Hepatocyte (in vitro differentiated cells): ENCODE data around the gene C4orf50.

Source experiments
- CTCF ChIP-seq: fragments of 200-600 bp; sonication (generic); IDR thresholded peaks from 2 replicates; pipeline ENCODE4 v1.5.1; 2016; ENCODE audit warnings: antibody characterized with exemption, mild to moderate bottlenecking; ENCODE audit not compliant: poor library complexity
- EZH2 ChIP-seq: fragments of 200-600 bp; sonication (generic); IDR thresholded peaks from 2 replicates; pipeline ENCODE4 v1.6.1; 2016; ENCODE audit warnings: antibody characterized with exemption, mild to moderate bottlenecking, borderline replicate concordance
- EZH2phosphoT487 ChIP-seq: fragments of 200-600 bp; sonication (generic); IDR thresholded peaks from one replicate; pipeline ENCODE4 v1.6.1; 2018; ENCODE audit warnings: antibody characterized with exemption, mild to moderate bottlenecking, low read depth, moderate library complexity; ENCODE audit not compliant: unreplicated experiment, severe bottlenecking

GRCh38 chr4:5866841-5867813 lies 151.1 kb downstream of the C4orf50 start:
- no peak for TF ChIP-seq CTCF
- no peak for TF ChIP-seq EZH2
- no peak for TF ChIP-seq EZH2phosphoT487
